Lower leg skin (tissue), 3 donors: ENCODE results near the gene LDLRAP1.

Source experiments
- POLR2A ChIP-seq, 2 donors: fragments of 450-650 bp; IDR thresholded peaks; one replicate each; pipeline ENCODE4 v1.6.1; 2016 to 2017; ENCODE audit warnings: antibody characterized with exemption in 2 of 2, mild to moderate bottlenecking in 1 of 2, moderate library complexity in 1 of 2
- TF ChIP-seq, protein P1 (sequence below), 3 donors: fragments of 450-650 bp; IDR thresholded peaks; one replicate each; pipeline ENCODE4 v1.5.1; 2016; ENCODE audit warnings: antibody characterized with exemption in 3 of 3, mild to moderate bottlenecking in 3 of 3, moderate library complexity in 2 of 3

DNA sequence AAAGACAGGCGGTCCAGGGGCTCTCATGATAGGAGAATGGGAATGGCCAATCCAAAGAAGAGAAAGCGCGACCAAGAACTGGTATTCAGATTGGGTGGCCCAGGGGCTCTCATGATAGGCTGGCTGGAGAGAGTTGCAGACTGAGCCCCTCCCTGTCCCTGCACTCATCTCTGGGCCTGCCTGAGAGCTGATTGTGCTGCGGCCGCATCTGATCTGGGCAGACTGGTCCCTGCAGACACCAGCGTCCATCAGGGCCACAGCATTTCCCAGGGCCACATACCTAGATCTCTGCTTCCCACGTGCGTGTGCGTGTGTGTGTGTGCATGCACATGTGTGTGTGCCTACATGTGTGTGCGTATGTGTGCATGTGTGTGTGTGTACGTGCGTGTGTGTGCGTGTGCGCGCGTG is 42.8 kb downstream of the LDLRAP1 start:
- TF ChIP-seq, protein P1, sequence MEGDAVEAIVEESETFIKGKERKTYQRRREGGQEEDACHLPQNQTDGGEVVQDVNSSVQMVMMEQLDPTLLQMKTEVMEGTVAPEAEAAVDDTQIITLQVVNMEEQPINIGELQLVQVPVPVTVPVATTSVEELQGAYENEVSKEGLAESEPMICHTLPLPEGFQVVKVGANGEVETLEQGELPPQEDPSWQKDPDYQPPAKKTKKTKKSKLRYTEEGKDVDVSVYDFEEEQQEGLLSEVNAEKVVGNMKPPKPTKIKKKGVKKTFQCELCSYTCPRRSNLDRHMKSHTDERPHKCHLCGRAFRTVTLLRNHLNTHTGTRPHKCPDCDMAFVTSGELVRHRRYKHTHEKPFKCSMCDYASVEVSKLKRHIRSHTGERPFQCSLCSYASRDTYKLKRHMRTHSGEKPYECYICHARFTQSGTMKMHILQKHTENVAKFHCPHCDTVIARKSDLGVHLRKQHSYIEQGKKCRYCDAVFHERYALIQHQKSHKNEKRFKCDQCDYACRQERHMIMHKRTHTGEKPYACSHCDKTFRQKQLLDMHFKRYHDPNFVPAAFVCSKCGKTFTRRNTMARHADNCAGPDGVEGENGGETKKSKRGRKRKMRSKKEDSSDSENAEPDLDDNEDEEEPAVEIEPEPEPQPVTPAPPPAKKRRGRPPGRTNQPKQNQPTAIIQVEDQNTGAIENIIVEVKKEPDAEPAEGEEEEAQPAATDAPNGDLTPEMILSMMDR (IDR thresholded peaks at IDR 0.05) = no peak
- TF ChIP-seq POLR2A (IDR thresholded peaks at IDR 0.05) = no peak
